Suppressor macrophage (primary cell): ENCODE measurements around the gene MTMR3.
A peak's percentile ranks its signal among the peaks of the same experiment; 100 is the strongest.
"Not testable (repeated sequence)": the region's sequence is repeated elsewhere in the genome, so short reads cannot be mapped to it uniquely, and the experiment has no call there.

Experiments used
- DNase-seq, 4 experiments: peaks; one replicate each; pipeline ENCODE4 v3.0.0-alpha.2; 2020 to 2022

Gene MTMR3

DNA sequence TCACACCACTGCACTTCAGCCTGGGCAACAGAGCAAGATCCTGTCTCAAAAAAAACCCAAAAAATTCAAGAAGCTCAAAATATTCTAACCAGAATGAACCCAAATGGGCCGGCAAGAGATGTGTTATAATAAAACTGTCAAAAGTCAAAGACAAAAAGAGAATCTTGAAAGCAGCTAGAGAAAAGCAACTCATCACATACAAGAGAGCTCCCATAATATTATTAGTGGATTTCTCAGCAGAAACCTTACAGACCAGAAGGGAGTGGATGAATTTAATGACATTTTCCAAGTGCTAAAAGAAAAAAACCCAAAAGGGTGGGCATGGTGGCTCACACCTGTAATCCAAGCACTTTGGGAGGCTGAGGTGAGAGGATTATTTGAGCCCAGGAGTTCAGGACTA is 174.4 kb downstream of the MTMR3 start:
- no peak for DNase-seq

DNA sequence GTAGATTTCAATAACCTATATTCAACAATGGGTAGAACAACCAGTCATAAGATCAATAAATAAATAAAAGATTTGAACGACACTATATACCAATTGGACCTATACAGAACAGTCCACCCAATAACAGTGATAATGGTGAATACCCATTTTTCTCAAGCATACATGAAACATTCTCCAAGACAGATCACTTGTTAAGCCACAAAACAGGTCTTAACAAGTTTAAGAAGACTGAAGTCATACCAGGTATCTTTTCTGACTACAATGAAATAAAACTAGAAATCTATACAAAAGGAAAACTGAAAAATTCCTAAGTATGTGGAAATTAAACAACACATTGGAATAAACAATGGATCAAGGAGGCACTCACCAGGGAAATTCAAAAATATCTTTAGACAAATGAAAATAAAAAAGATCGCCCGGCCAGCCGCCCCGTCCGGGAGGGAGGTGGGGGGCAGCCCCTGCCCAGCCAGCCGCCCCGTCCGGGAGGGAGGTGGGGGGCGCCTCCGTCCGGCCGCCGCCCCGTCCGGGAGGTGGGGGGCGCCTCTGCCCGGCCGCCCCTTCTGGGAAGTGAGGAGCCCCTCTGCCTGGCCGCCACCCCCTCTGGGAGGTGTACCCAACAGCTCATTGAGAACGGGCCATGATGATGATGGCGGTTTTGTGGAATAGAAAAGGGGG is 176.5 kb downstream of the MTMR3 start:
- DNase-seq = not testable (repeated sequence)

GRCh38 chr22:30061094-30061493 is 178.1 kb downstream of the MTMR3 start:
- not testable (repeated sequence) for DNase-seq

DNA sequence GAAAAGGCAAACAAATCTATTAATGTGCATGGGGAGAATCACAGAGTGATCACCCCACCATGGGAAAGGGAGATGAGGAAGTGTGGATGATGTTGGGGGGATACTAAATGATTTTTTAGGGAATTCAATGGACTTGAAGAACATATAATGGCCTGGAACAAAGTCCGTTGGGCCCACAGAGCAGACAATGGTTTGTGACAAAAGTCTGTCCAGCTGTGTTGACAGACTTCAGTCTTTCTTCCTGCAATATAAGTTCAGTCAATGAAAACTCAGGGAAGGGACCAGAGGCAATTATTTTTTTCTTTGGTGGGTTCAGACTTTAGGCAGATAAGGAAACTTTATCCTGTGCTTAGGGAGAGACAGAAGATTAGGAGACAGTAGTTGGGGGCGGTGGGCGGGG is 179.3 kb downstream of the MTMR3 start:
- no peak for DNase-seq

DNA sequence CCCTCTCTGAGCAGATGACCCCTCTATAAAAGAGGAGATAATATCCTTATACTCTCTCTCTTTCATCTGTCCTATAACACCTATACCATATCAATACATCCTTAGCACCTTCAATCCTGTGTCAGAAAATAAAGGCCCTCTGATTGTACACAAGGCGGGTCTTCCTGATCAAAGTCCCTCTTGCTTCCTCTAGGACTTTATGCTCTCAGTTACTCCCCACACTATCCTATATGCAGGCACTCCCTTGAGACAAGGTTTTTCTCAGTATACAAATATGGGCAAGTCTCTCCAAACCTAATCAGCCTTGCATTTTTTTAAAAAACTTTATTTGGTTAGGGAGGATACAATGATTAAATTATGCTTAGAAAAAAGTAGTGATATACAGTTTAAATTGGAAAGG is 180.0 kb downstream of the MTMR3 start:
- no peak for DNase-seq

DNA sequence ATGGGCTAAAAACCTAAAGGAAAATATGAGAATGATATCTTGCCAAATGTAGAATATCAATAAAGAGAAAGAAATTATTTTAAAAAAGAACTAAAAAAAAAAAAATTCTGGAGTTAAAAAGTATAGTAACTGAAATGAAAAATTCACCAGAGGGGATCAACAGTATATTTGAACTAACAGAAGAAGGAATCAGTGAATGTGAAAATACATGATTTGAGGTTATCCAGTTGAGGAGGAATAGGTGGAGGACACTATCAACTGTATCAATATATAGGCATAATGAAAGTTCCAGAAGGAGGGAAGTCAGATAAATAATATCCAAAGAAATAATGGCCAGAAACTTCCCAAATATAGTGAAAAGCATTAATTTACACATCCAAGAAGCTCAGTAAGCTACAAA is 181.2 kb downstream of the MTMR3 start:
- DNase-seq = no peak

DNA sequence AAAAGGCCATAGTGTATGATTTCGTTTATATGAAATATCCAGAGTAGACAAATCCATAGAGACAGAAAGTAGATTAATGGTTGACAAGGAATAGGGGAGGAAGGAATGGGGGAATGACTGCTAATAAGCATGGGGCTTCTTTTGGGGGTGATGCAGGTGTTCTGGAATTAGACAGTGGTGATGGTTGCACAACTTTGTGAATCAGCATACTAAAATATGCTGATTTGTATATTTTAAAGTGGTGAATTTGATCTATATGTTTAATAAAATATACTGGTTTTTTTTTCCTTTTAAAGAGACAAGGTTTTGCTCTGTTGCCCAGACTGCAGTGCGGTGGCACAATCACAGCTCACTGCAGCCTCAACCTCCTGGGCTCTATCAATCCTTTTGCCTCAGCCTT is 190.8 kb downstream of the MTMR3 start:
- DNase-seq = no peak

GRCh38 chr22:30074147-30074546 is 191.2 kb downstream of the MTMR3 start:
- no peak for DNase-seq

GRCh38 chr22:30074994-30075393 is 192.0 kb downstream of the MTMR3 start:
- DNase-seq = no peak

GRCh38 chr22:30077279-30077880 is 194.4 kb downstream of the MTMR3 start:
- no peak for DNase-seq

GRCh38 chr22:30078320-30079311 is 195.6 kb downstream of the MTMR3 start:
- DNase-seq = no peak

- peak in 3 of 4 experiments; percentile 12 to 42 (median 19) for DNase-seq
These were observed 197.1 kb downstream of the MTMR3 start, which contains the start of gene HORMAD2 for GRCh38 chr22:30079952-30080533. HORMAD2 (plus strand) TSS chr22:30080464; CDS start chr22:30093953, 13,489 bp downstream.
